Choroid plexus epithelial cell (primary cell): ENCODE measurements around the gene TYK2.

Experiments used
- DNase-seq: peaks from one replicate; pipeline ENCODE4 v3.0.0-alpha.2; 2010; ENCODE audit warnings: low read depth
- H3K4me3 ChIP-seq: 2 replicates; pipeline ENCODE4 v1.5.1; 2011; ENCODE audit warnings: low read depth, mild to moderate bottlenecking, control low read depth, low read length, moderate library complexity
- CTCF ChIP-seq: conservative IDR thresholded peaks from 2 replicates; pipeline ENCODE4 v1.5.1; 2011; ENCODE audit warnings: low read depth, mild to moderate bottlenecking, control low read depth, inconsistent platforms, low read length, moderate library complexity

The TYK2 gene

GRCh38 chr19:10380313-10381102 lies at the start of gene TYK2:
Gene TYK2 (minus strand): TSS chr19:10380572. CDS start chr19:10378406, 2,166 bp downstream.
- peak; percentile 99 for DNase-seq
- H3K4me3 ChIP-seq: peak within 1 kb of the TSS; percentile 78
- TF ChIP-seq CTCF: no peak

- no peak overlapping the region for H3K4me3 ChIP-seq
- no peak for TF ChIP-seq CTCF
- DNase-seq: no peak
Observed at GRCh38 chr19:10428996-10429381, 48.6 kb upstream of the TYK2 start.

GRCh38 chr19:10427169-10427568 lies 46.8 kb upstream of the TYK2 start:
- no peak for DNase-seq
- no peak overlapping the region for H3K4me3 ChIP-seq
- no peak for TF ChIP-seq CTCF

GRCh38 chr19:10424011-10424637 lies 43.8 kb upstream of the TYK2 start:
- peak; percentile 86 for TF ChIP-seq CTCF
- H3K4me3 ChIP-seq: peak overlapping the region; percentile 51
- peak; percentile 70 for DNase-seq

- DNase-seq: no peak
- H3K4me3 ChIP-seq: no peak overlapping the region
- no peak for TF ChIP-seq CTCF
Observed at GRCh38 chr19:10422846-10423245, 42.5 kb upstream of the TYK2 start.

GRCh38 chr19:10422046-10422461 lies 41.7 kb upstream of the TYK2 start:
- TF ChIP-seq CTCF: no peak
- peak overlapping the region; percentile 5 for H3K4me3 ChIP-seq
- DNase-seq: no peak
